ENCODE measurements around the gene SPG7. TPM values are rescaled to one million over a fixed set of nuclear protein-coding genes. Genes with fewer than 3 reads are reported as not detected.
A peak's percentile ranks its signal among the peaks of the same experiment; 100 is the strongest.

The SPG7 gene
- total RNA-seq, 1 donor from 2014 or later = 98.8 TPM

DNA sequence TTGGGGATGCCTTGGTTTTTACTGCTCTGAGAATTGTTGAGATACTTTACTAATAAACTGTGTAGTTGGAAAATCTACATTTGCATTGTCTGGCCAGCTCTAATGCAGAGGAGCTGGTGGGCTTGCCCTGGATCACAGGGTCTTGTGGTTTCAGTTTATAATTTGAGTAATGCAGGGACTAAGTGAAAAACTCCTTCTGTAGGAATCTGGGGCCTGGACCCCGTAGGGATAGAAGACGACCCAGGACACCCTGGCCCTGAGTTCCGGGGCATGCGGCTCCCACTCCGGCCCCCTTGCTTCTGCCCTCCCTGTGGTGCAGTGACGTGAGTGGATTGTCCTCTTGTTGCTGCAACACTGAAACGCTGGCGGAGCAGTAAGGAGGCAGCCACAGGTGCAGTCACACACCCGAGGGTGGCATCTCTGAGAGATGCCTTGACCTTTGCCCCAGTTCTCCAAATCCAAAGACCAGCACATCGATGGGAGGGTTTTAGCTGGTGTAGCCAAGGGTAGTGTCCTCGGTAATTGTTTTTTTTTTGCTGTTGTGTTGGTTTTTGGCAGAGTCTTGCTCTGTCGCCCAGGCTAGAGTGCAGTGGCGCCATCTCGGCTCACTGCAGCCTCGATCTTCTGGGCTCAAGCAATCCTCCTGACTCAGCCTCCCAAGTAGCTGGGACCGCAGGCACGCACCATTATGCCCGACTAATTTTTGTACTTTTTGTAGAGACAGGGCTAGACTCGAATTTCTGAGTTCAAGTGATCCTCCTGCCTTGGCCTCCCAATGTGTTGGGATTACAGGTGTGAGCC, 49.7 kb downstream of the SPG7 start:
- peaks cover 59% of the 10 kb centered on the region for H3K36me3 ChIP-seq
- no peak for DNase-seq
- no peak overlapping the region for H3K4me3 ChIP-seq
- TF ChIP-seq, protein P1, sequence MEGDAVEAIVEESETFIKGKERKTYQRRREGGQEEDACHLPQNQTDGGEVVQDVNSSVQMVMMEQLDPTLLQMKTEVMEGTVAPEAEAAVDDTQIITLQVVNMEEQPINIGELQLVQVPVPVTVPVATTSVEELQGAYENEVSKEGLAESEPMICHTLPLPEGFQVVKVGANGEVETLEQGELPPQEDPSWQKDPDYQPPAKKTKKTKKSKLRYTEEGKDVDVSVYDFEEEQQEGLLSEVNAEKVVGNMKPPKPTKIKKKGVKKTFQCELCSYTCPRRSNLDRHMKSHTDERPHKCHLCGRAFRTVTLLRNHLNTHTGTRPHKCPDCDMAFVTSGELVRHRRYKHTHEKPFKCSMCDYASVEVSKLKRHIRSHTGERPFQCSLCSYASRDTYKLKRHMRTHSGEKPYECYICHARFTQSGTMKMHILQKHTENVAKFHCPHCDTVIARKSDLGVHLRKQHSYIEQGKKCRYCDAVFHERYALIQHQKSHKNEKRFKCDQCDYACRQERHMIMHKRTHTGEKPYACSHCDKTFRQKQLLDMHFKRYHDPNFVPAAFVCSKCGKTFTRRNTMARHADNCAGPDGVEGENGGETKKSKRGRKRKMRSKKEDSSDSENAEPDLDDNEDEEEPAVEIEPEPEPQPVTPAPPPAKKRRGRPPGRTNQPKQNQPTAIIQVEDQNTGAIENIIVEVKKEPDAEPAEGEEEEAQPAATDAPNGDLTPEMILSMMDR (IDR thresholded peaks at IDR 0.05) = no peak
- no peak for ATAC-seq
- H3K9me3 ChIP-seq = no peaks in the 10 kb centered on the region
- intact Hi-C loops (cut with DNase I) = no loop called here
- H3K4me1 ChIP-seq = peaks cover 30% of the 10 kb centered on the region
- H3K27me3 ChIP-seq (ENCODE audit: low read depth) = no peaks in the 10 kb centered on the region
- no peak overlapping the region for H3K27ac ChIP-seq

GRCh38 chr16:89560378-89561141, 52.4 kb downstream of the SPG7 start, which contains the start of gene RPL13:
RPL13 (plus strand) TSS chr16:89560682; CDS start chr16:89560960, 278 bp downstream.
- DNase-seq (peak; percentile 98), ATAC-seq (peak; percentile 97 to 98)
- H3K36me3 ChIP-seq = peaks cover 53% of the 10 kb centered on the region
- H3K9me3 ChIP-seq = no peaks in the 10 kb centered on the region
- peak within 1 kb of the TSS; percentile 96 for H3K4me3 ChIP-seq
- no peaks in the 10 kb centered on the region for H3K27me3 ChIP-seq (ENCODE audit: low read depth)
- H3K27ac ChIP-seq = peak within 1 kb of the TSS; percentile 100
- peaks cover 56% of the 10 kb centered on the region for H3K4me1 ChIP-seq
- TF ChIP-seq, protein P1 (IDR thresholded peaks at IDR 0.05) = peak; percentile 14
- intact Hi-C loops (cut with DNase I) = no loop called here

- Histone ChIP-seq H3K9me3 (no peaks in the 10 kb centered on the region), H3K4me1 (peaks cover 64% of the 10 kb centered on the region), H3K4me3 (peak overlapping the region; percentile 96), H3K27ac (peak overlapping the region; percentile 100), H3K27me3 (ENCODE audit: low read depth) (no peaks in the 10 kb centered on the region), H3K36me3 (peaks cover 46% of the 10 kb centered on the region)
- ATAC-seq (no peak), DNase-seq (no peak)
- intact Hi-C loops (cut with DNase I) = no loop called here
- TF ChIP-seq, protein P1 (IDR thresholded peaks at IDR 0.05) = no peak
These were observed 53.1 kb downstream of the SPG7 start for GRCh38 chr16:89561142-89561883.

DNA sequence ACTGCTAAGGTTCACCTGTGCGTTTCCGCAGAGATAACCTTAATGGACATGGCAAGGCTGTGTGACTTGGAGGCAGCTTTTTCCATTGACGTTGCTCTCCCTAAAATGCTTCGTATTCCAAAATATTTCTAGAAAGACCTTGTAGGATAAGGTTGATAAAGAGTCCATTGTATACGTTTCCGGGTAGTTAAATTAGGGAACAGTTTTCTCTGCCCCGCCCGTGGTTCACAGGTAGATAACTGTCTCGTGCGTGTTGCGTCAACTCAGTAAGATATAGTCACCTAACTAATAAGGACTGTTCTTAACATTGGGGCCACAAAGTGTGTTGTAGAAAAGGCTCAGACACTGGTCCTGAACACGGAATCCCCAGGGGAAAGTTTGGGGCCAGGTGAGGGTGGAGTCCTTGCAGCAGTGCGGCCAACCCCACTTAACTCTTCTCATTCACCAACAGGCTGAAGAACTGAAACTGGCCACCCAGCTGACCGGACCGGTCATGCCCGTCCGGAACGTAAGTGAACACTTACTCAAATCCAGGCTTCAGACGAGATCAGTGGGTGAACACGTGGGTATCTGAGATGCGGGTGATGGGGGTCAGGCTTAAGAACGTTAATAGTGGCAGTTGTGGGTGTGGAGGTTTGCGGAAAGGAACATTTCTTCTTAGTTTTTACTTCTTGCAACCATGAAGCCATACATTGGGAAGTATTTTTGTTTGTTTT, 53.8 kb downstream of the SPG7 start:
- peak overlapping the region; percentile 100 for H3K27ac ChIP-seq
- no peaks in the 10 kb centered on the region for H3K9me3 ChIP-seq
- peaks cover 66% of the 10 kb centered on the region for H3K4me1 ChIP-seq
- peaks cover 38% of the 10 kb centered on the region for H3K36me3 ChIP-seq
- no peaks in the 10 kb centered on the region for H3K27me3 ChIP-seq (ENCODE audit: low read depth)
- intact Hi-C loops (cut with DNase I) = no loop called here
- TF ChIP-seq, protein P1 (IDR thresholded peaks at IDR 0.05) = no peak
- ATAC-seq (no peak), DNase-seq (no peak)
- peak overlapping the region; percentile 96 for H3K4me3 ChIP-seq

DNA sequence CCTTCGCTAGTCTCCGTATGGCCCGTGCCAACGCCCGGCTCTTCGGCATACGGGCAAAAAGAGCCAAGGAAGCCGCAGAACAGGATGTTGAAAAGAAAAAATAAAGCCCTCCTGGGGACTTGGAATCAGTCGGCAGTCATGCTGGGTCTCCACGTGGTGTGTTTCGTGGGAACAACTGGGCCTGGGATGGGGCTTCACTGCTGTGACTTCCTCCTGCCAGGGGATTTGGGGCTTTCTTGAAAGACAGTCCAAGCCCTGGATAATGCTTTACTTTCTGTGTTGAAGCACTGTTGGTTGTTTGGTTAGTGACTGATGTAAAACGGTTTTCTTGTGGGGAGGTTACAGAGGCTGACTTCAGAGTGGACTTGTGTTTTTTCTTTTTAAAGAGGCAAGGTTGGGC, 54.7 kb downstream of the SPG7 start:
- Histone ChIP-seq H3K4me1 (peaks cover 66% of the 10 kb centered on the region), H3K36me3 (peaks cover 37% of the 10 kb centered on the region), H3K9me3 (no peaks in the 10 kb centered on the region), H3K27me3 (ENCODE audit: low read depth) (no peaks in the 10 kb centered on the region), H3K27ac (no peak overlapping the region), H3K4me3 (no peak overlapping the region)
- intact Hi-C loops (cut with DNase I) = no loop called here
- TF ChIP-seq, protein P1 (IDR thresholded peaks at IDR 0.05) = no peak
- no peak for DNase-seq
- ATAC-seq = no peak
